HK-2 (cell line): Measurements from ENCODE around the gene PKD1.

Experiments
- DNase-seq: peaks from one replicate; pipeline ENCODE4 v3.0.0-alpha.2; 2018; ENCODE audit not compliant: unreplicated experiment

The PKD1 gene

DNA sequence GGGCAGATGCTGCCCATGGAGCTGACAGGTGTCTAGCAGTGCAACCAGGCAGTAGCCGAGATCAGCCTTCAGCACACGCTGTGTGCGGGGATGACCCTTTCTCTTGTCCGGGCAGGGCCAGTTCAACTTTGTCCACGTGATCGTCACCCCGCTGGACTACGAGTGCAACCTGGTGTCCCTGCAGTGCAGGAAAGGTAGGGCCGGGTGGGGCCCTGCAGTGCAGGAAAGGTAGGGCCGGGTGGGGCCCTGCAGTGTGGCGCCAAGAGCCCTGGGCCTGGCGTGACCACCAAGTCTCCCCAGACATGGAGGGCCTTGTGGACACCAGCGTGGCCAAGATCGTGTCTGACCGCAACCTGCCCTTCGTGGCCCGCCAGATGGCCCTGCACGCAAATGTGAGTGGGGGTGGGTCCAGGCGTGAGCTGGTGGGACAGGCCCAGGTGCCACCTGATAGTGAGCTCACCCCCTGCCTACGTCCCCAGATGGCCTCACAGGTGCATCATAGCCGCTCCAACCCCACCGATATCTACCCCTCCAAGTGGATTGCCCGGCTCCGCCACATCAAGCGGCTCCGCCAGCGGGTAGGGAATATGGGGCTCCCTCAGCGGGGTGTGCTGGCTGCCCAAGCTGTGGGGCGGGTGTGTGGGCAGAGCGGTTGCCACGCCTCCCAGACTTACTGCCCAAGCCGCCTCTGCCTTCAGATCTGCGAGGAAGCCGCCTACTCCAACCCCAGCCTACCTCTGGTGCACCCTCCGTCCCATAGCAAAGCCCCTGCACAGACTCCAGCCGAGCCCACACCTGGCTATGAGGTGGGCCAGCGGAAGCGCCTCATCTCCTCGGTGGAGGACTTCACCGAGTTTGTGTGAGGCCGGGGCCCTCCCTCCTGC is 47.7 kb downstream of the PKD1 start:
- no peak for DNase-seq

GRCh38 chr16:2086812-2087747 is 48.6 kb downstream of the PKD1 start:
- DNase-seq, result no peak

DNA sequence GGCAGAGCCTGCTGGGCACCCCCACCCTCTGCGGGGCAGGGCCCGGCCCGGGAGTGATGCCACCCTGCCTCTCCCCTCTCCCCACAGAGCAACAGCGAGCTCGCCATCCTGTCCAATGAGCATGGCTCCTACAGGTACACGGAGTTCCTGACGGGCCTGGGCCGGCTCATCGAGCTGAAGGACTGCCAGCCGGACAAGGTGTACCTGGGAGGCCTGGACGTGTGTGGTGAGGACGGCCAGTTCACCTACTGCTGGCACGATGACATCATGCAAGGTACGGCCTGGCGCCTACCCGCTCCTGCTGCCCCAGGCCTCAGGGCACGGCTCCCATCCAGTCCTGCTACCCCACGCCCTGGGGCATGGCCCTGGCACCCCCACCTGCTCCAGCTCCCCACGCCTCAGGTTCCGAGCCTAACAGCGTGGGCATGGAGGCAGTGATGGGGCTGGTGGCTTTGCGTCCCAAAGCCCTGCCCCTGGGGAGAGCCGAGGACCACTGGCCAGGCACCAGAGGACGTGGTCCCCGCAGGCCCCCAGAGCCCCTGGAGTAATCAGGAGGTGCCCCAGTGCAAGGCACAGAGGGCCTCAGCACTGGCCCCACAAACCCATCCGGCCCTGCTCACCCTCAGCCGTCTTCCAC is 49.5 kb downstream of the PKD1 start:
- no peak for DNase-seq

- DNase-seq, result no peak
Measured at GRCh38 chr16:2085669-2086068, 50.0 kb downstream of the PKD1 start.

GRCh38 chr16:2084895-2085625 is 50.6 kb downstream of the PKD1 start:
- no peak for DNase-seq

GRCh38 chr16:2083876-2084780 is 51.6 kb downstream of the PKD1 start:
- DNase-seq, result no peak

- no peak for DNase-seq
Measured at GRCh38 chr16:2083409-2083808, 52.3 kb downstream of the PKD1 start.

DNA sequence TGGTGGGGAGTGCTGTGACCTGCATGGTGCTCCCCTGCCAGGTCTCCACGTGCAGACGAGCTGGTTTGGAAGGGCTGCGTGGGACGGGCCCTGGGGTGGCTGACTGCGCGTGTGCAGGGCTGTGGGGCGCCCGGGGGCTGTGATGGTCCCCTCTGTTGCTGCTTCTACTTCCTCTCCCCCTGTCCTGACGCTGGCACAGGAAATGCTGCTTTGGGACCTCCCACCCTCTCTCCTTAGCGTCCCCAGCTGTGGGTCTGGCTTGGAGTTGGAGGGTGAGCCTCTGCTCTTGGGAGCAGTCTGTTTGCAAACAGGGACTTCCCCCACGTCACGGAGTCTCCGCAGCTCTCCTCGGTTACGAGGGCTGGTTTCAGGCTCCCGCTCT is 52.7 kb downstream of the PKD1 start:
- DNase-seq, result no peak

- no peak for DNase-seq
Measured at GRCh38 chr16:2082171-2082982, 53.3 kb downstream of the PKD1 start.

GRCh38 chr16:2081201-2082084 is 54.3 kb downstream of the PKD1 start:
- DNase-seq, result no peak

- DNase-seq, result no peak
Measured at GRCh38 chr16:2079991-2080390, 55.7 kb downstream of the PKD1 start.

DNA sequence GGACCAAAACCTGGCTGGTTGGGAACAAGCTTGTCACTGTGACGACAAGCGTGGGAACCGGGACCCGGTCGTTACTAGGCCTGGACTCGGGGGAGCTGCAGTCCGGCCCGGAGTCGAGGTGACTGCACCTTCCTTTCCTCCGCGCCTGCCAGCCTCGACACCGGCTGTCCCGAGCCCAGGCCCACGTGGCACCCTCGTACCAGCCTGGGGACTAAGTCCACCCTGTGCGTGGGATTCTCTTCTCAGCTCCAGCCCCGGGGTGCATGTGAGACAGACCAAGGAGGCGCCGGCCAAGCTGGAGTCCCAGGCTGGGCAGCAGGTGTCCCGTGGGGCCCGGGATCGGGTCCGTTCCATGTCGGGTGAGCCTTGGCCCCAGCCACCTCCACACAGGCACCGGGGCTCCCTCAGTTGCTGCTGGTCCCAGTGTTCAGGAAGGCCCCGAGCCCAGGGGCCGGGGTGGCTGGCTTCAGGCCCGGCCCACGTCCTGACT is 56.3 kb downstream of the PKD1 start:
- no peak for DNase-seq

GRCh38 chr16:2078691-2079090 is 57.0 kb downstream of the PKD1 start:
- DNase-seq, result no peak

DNA sequence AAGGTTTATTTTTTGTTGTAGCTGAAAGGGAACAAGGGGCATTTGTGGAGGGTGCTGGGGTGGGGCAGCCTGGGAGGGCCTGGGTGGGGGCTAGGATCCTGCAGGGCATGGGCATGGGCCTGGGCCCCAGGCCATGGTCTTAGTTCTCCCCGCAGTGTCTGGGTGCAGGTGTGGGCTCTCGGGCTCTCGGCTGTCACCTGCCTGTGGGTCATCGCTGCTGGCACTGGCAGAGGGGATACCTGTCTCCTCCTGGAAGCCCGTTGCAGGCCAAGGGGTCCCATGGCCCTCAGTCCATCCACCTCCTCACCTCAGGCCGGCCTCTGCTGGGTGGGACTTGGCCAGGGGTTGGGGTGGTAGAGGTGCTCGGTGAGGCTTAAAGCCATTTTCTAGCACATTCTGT is 57.6 kb downstream of the PKD1 start:
- DNase-seq, result no peak

GRCh38 chr16:2077696-2078095 is 58.0 kb downstream of the PKD1 start:
- no peak for DNase-seq

DNA sequence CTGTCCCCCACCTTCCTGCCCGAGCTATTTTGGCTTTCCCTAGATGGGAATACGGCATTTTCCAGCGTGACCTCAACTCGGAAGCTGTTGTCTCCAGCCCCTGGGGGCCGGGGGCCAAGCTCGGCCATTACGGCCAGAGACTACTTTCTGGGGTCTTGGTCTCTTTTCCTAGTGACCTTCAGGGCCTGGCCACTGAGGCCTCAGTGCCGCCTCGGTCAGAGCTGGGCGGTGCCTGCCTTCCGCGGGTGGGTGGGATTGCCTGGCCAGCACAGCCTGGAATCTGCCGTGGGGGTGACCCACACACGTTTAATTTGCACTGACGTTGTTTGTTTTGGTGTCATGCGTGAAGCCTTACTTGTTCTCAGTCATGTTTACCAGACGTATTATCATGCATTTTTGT is 58.7 kb downstream of the PKD1 start:
- no peak for DNase-seq

GRCh38 chr16:2076072-2076865 is 59.4 kb downstream of the PKD1 start:
- DNase-seq, result no peak

DNA sequence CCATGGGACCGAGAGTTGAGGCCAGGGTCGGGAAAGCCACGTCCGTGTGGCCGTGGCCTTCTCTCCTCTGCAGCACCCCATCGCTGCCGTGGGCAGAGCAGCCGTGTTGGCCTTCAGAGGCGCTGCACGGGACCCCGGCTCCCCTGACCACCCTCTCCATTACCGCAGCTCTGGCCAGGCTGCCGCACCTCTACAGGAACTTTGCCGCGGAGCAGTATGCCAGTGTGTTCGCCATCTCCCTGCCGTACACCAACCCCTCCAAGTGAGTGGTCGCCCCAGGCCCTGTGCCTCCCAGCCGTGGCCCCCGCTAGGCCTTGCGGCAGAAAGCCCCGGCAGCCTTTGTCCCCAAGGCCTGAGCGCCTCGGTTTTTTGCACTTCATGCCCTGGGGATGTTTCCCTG is 60.1 kb downstream of the PKD1 start:
- DNase-seq, result no peak
